Keratinocyte (primary cell): ENCODE results near the gene ATP11B. TPM values are rescaled to one million over a fixed set of nuclear protein-coding genes. Genes with fewer than 3 reads are reported as not detected.

Experiments
- DNase-seq: peaks from one replicate; pipeline ENCODE4 v3.0.0-alpha.2; 2011; ENCODE audit warnings: low read depth, missing footprints, low spot score
- FAIRE-seq: peaks from 2 replicates; lab custom pipeline; 2011; peaks lifted over from hg19 to GRCh38; lab: Jason Lieb, UNC
- H2AFZ ChIP-seq: 2 replicates; pipeline ENCODE4 v1.6.0; 2012; ENCODE audit warnings: low read length, control low read depth, inconsistent platforms; ENCODE audit not compliant: control insufficient read depth
- H3K27ac ChIP-seq: 2 replicates; pipeline ENCODE4 v1.5.1; 2011; ENCODE audit warnings: low read length; ENCODE audit not compliant: control insufficient read depth, insufficient read depth
- H3K27me3 ChIP-seq: 3 replicates; pipeline ENCODE4 v1.6.0; 2011; ENCODE audit warnings: low read length; ENCODE audit not compliant: control insufficient read depth, insufficient read depth; ENCODE audit errors: extremely low read depth
- H3K36me3 ChIP-seq, 2 experiments: 2 replicates in 1 of 2; 3 replicates in 1 of 2; pipeline ENCODE4 v1.5.1; 2011; ENCODE audit warnings: low read length in 2 of 2, mild to moderate bottlenecking in 1 of 2; ENCODE audit not compliant: control insufficient read depth in 2 of 2, insufficient read depth in 2 of 2; ENCODE audit errors: extremely low read depth in 1 of 2
- H3K4me1 ChIP-seq: 3 replicates; pipeline ENCODE4 v1.5.1; 2011; ENCODE audit warnings: low read length; ENCODE audit not compliant: control insufficient read depth, insufficient read depth; ENCODE audit errors: extremely low read depth
- H3K4me2 ChIP-seq: 3 replicates; pipeline ENCODE4 v1.6.0; 2011; ENCODE audit warnings: low read depth, low read length; ENCODE audit not compliant: control insufficient read depth, insufficient read depth; ENCODE audit errors: extremely low read depth
- H3K4me3 ChIP-seq, 3 experiments: fragments of 200-600 bp in 1 of 3; sonication (generic) in 1 of 3; 2 replicates in 2 of 3; 3 replicates in 1 of 3; pipeline ENCODE4 v1.5.1; 2011 to 2016; ENCODE audit warnings: low read length in 3 of 3, mild to moderate bottlenecking in 3 of 3, control low read depth in 2 of 3, inconsistent platforms in 1 of 3, low read depth in 1 of 3, mixed read lengths in 1 of 3, mixed run types in 1 of 3, moderate library complexity in 1 of 3; ENCODE audit not compliant: control insufficient read depth in 2 of 3, insufficient read depth in 2 of 3; ENCODE audit errors: extremely low read depth in 1 of 3
- H3K79me2 ChIP-seq: 2 replicates; pipeline ENCODE4 v1.6.0; 2012; ENCODE audit warnings: low read length; ENCODE audit not compliant: control insufficient read depth, insufficient read depth
- H3K9ac ChIP-seq: 3 replicates; pipeline ENCODE4 v1.6.0; 2011; ENCODE audit warnings: low read length; ENCODE audit not compliant: control insufficient read depth, insufficient read depth; ENCODE audit errors: extremely low read depth
- H3K9me1 ChIP-seq: 3 replicates; pipeline ENCODE4 v1.6.0; 2011; ENCODE audit warnings: low read length; ENCODE audit not compliant: control insufficient read depth, insufficient read depth; ENCODE audit errors: extremely low read depth
- H3K9me3 ChIP-seq: 2 replicates; pipeline ENCODE4 v1.5.1; 2012; ENCODE audit warnings: low read depth, low read length; ENCODE audit not compliant: control insufficient read depth
- H4K20me1 ChIP-seq: 3 replicates; pipeline ENCODE4 v1.6.0; 2011; ENCODE audit warnings: low read length; ENCODE audit not compliant: control insufficient read depth, insufficient read depth; ENCODE audit errors: extremely low read depth
- CTCF ChIP-seq, 3 experiments: IDR thresholded peaks in 1 of 3; conservative IDR thresholded peaks in 1 of 3; optimal IDR thresholded peaks in 1 of 3; 2 replicates in 2 of 3; 3 replicates in 1 of 3; pipeline versions ENCODE3 to v1.5.1; 2011; ENCODE audit warnings: low read length in 3 of 3, mild to moderate bottlenecking in 3 of 3, moderate library complexity in 2 of 3, control low read depth in 1 of 3, inconsistent platforms in 1 of 3; ENCODE audit not compliant: insufficient read depth in 2 of 3; ENCODE audit errors: extremely low read depth in 1 of 3
- EZH2 ChIP-seq: IDR thresholded peaks from one replicate; pipeline ENCODE4 v1.6.1; 2012; ENCODE audit warnings: inconsistent platforms, mild to moderate bottlenecking, low read length, moderate library complexity
- dilution Hi-C: fragments of 300-500 bp; cut with MboI; formaldehyde crosslinking; loops from one replicate; pipeline ENCODE4 v1.7.0; 2020; ENCODE audit warnings: low sequenced_read_pairs; ENCODE audit not compliant: extremely low pct_ligation_motif_present
- polyA plus RNA-seq, 5 experiments: library from polyadenylated mRNA; depleted of rRNA in 3 of 5; stranded (reverse) in 3 of 5; stranded (forward) in 1 of 5; unstranded in 1 of 5; fragments of >200 nt; gene quantifications; 1 replicate in 1 of 5; 2 replicates in 3 of 5; 3 replicates in 1 of 5; pipeline versions ENCODE4 v1.2.1 to v1.2.3, GENCODE V29; 2011 to 2012; ENCODE audit warnings: missing spikeins in 2 of 5, low read depth in 1 of 5, low replicate concordance in 1 of 5

The ATP11B gene
- polyA plus RNA-seq, 1 donor (not counting 4 experiments of a cell fraction or from before 2014, with no cell fraction given) = 28.9 TPM

- Histone ChIP-seq H3K79me2 (peaks cover 72% of the 10 kb centered on the region), H3K4me1 (no peaks in the 10 kb centered on the region), H3K4me3 (no peak overlapping the region), H3K4me2 (no peak overlapping the region), H3K27me3 (no peaks in the 10 kb centered on the region), H3K36me3 (no peaks in the 10 kb centered on the region), H2AFZ (no peak overlapping the region), H4K20me1 (no peaks in the 10 kb centered on the region), H3K27ac (no peak overlapping the region), H3K9ac (no peak overlapping the region), H3K9me1 (no peaks in the 10 kb centered on the region), H3K9me3 (no peaks in the 10 kb centered on the region)
- no peak for TF ChIP-seq EZH2
- FAIRE-seq = no peak
- no peak for DNase-seq
- dilution Hi-C loops = no loop called here
Measured at GRCh38 chr3:182812123-182812522, 18.8 kb downstream of the ATP11B start.

GRCh38 chr3:182814419-182815062, 21.2 kb downstream of the ATP11B start:
- DNase-seq (no peak), FAIRE-seq (no peak)
- Histone ChIP-seq H3K4me3 (no peak overlapping the region), H3K9ac (no peak overlapping the region), H3K9me1 (no peaks in the 10 kb centered on the region), H3K27me3 (no peaks in the 10 kb centered on the region), H3K9me3 (no peaks in the 10 kb centered on the region), H3K4me1 (no peaks in the 10 kb centered on the region), H2AFZ (no peak overlapping the region), H3K36me3 (no peaks in the 10 kb centered on the region), H4K20me1 (no peaks in the 10 kb centered on the region), H3K27ac (no peak overlapping the region), H3K79me2 (peaks cover 69% of the 10 kb centered on the region), H3K4me2 (no peak overlapping the region)
- no peak for TF ChIP-seq EZH2
- no peak for TF ChIP-seq CTCF (optimal IDR thresholded peaks at IDR 0.05 in 1 of 3, IDR thresholded peaks at IDR 0.05 in 1 of 3, conservative IDR thresholded peaks at IDR 0.05 in 1 of 3; ENCODE audit: extremely low read depth in 1 of 3, insufficient read depth in 2 of 3, low read length in 3 of 3)
- dilution Hi-C loops = no loop called here

- no peaks in the 10 kb centered on the region for H3K9me1 ChIP-seq
- TF ChIP-seq CTCF (optimal IDR thresholded peaks at IDR 0.05 in 1 of 3, IDR thresholded peaks at IDR 0.05 in 1 of 3, conservative IDR thresholded peaks at IDR 0.05 in 1 of 3; ENCODE audit: extremely low read depth in 1 of 3, insufficient read depth in 2 of 3, low read length in 3 of 3) (no peak), EZH2 (no peak)
- dilution Hi-C loops = no loop called here
Measured at GRCh38 chr3:182816181-182816580, 22.9 kb downstream of the ATP11B start.

More at GRCh38 chr3:182816181-182816580, 22.9 kb downstream of the ATP11B start:
- peaks cover 65% of the 10 kb centered on the region for H3K79me2 ChIP-seq
- no peak overlapping the region for H3K4me2 ChIP-seq
- no peaks in the 10 kb centered on the region for H4K20me1 ChIP-seq
- H3K9me3 ChIP-seq = no peaks in the 10 kb centered on the region
- no peaks in the 10 kb centered on the region for H3K4me1 ChIP-seq
- no peak overlapping the region for H3K9ac ChIP-seq
- H3K4me3 ChIP-seq = no peak overlapping the region
- H2AFZ ChIP-seq = no peak overlapping the region
- FAIRE-seq (no peak), DNase-seq (no peak)
- no peak overlapping the region for H3K27ac ChIP-seq
- H3K27me3 ChIP-seq = no peaks in the 10 kb centered on the region
- peaks cover 2 to 3% of the 10 kb centered on the region in 2 experiments for H3K36me3 ChIP-seq
